Gastrocnemius medialis (tissue), 4 donors: ENCODE data around the gene AMZ1. TPM values are rescaled to one million over a fixed set of nuclear protein-coding genes. Genes with fewer than 3 reads are reported as not detected.
A peak's percentile ranks its signal among the peaks of the same experiment; 100 is the strongest.
"Not testable (repeated sequence)": the region's sequence is repeated elsewhere in the genome, so short reads cannot be mapped to it uniquely, and the experiment has no call there.

ENCODE experiments used
- ATAC-seq, 2 donors: fragments of 150-250 bp; one replicate each; pipeline ENCODE4 v1.9.1; 2016
- DNase-seq, 2 donors: peaks; one replicate each; pipeline ENCODE4 v3.0.0-alpha.2; 2019
- H3K27ac ChIP-seq, 4 donors: fragments of 200-600 bp; sonication (generic); 1 replicate in 1 of 4; 2 replicates in 3 of 4; pipeline ENCODE4 v1.5.1; 2016 to 2018; ENCODE audit warnings: mild to moderate bottlenecking in 2 of 4, moderate library complexity in 1 of 4
- H3K27me3 ChIP-seq, 3 donors: fragments of 200-600 bp; sonication (generic) in 2 of 3; 1 replicate in 1 of 3; 2 replicates in 2 of 3; pipeline versions ENCODE4 v1.5.1 to v1.6.0; 2016 to 2019; ENCODE audit warnings: mild to moderate bottlenecking in 1 of 3, moderate library complexity in 1 of 3
- H3K36me3 ChIP-seq, 2 donors: fragments of 200-600 bp; sonication (generic) in 1 of 2; one replicate each; pipeline ENCODE4 v1.5.1; 2017 to 2018
- H3K4me1 ChIP-seq, 2 donors: fragments of 200-600 bp; sonication (generic) in 1 of 2; one replicate each; pipeline ENCODE4 v1.5.1; 2016 to 2017; ENCODE audit warnings: mild to moderate bottlenecking in 2 of 2
- H3K4me3 ChIP-seq, 4 donors: fragments of 200-600 bp; sonication (generic) in 3 of 4; 1 replicate in 1 of 4; 2 replicates in 3 of 4; pipeline ENCODE4 v1.5.1; 2016 to 2019; ENCODE audit warnings: mild to moderate bottlenecking in 2 of 4
- H3K9me3 ChIP-seq, 3 donors: fragments of 200-600 bp; sonication (generic) in 2 of 3; 1 replicate in 1 of 3; 2 replicates in 2 of 3; pipeline ENCODE4 v1.5.1; 2016 to 2019
- CTCF ChIP-seq, 5 experiments: fragments of 450-650 bp in 3 of 5; fragments of 200-600 bp in 2 of 5; sonication (generic) in 2 of 5; IDR thresholded peaks in 4 of 5; conservative IDR thresholded peaks in 1 of 5; 1 replicate in 4 of 5; 2 replicates in 1 of 5; pipeline ENCODE4 v1.5.1; 2016 to 2019; ENCODE audit warnings: antibody characterized with exemption in 5 of 5, mild to moderate bottlenecking in 3 of 5, moderate library complexity in 3 of 5
- POLR2A ChIP-seq, 2 donors: fragments of 450-650 bp; IDR thresholded peaks; one replicate each; pipeline ENCODE4 v1.6.1; 2017; ENCODE audit warnings: antibody characterized with exemption in 2 of 2, mild to moderate bottlenecking in 2 of 2, moderate library complexity in 2 of 2
- in situ Hi-C, 4 donors: fragments of 200-750 bp; cut with MboI; loops; one replicate each; pipeline versions ENCODE4 v1.15.0 to v1.8.0; 2017; ENCODE audit warnings: low sequenced_read_pairs in 4 of 4
- intact Hi-C: fragments of 100-400 bp; cut with DNase I; formaldehyde crosslinking; loops from one replicate; pipeline ENCODE4 v1.15.1; 2023; ENCODE audit warnings: low total_unique reads
- total RNA-seq, 4 donors: library from RNA; depleted of rRNA; stranded (reverse); fragments of >200 nt; gene quantifications; one replicate each; pipeline versions ENCODE4 v1.1.0 to v1.2.3, GENCODE V29; 2016

The AMZ1 gene
- total RNA-seq, 4 donors from 2014 or later, result not detected

- ATAC-seq (no peak), DNase-seq (no peak)
- intact Hi-C loops (no loop called here), in situ Hi-C loops (loop anchor here (10.0 to 25.0 kb wide), 3 partner anchors 124 to 234 kb away; no protein-coding TSS in a partner anchor)
- TF ChIP-seq CTCF (IDR thresholded peaks at IDR 0.05 in 4 of 5, conservative IDR thresholded peaks at IDR 0.05 in 1 of 5), result no peak
- TF ChIP-seq POLR2A (IDR thresholded peaks at IDR 0.05), result no peak
- Histone ChIP-seq H3K4me1 (peaks cover 5 to 6% of the 10 kb centered on the region in 2 donors), H3K4me3 (peak overlapping the region in 1 of 4 donors; percentile 21), H3K27me3 (peaks cover 38 to 48% (median 45%) of the 10 kb centered on the region in 3 donors), H3K9me3 (no peaks in the 10 kb centered on the region), H3K27ac (no peak overlapping the region), H3K36me3 (no peaks in the 10 kb centered on the region)
Measured at GRCh38 chr7:2688409-2689342, 674 bp downstream of the AMZ1 start.

- Histone ChIP-seq H3K9me3 (no peaks in the 10 kb centered on the region), H3K36me3 (no peaks in the 10 kb centered on the region), H3K4me3 (no peak overlapping the region), H3K27ac (no peak overlapping the region), H3K27me3 (peaks cover 35 to 43% (median 43%) of the 10 kb centered on the region in 3 donors), H3K4me1 (peaks cover 5 to 6% of the 10 kb centered on the region in 2 donors)
- TF ChIP-seq POLR2A (IDR thresholded peaks at IDR 0.05) (no peak), CTCF (IDR thresholded peaks at IDR 0.05 in 4 of 5, conservative IDR thresholded peaks at IDR 0.05 in 1 of 5) (no peak)
- ATAC-seq (no peak), DNase-seq (no peak)
- in situ Hi-C loops, result loop anchor here (10.0 to 25.0 kb wide), 3 partner anchors 125 to 235 kb away; no protein-coding TSS in a partner anchor
- intact Hi-C loops, result no loop called here
Measured at GRCh38 chr7:2689343-2689847, 1.4 kb downstream of the AMZ1 start.

GRCh38 chr7:2689951-2690705 is 2.1 kb downstream of the AMZ1 start:
- TF ChIP-seq CTCF (IDR thresholded peaks at IDR 0.05 in 4 of 5, conservative IDR thresholded peaks at IDR 0.05 in 1 of 5), result no peak
- TF ChIP-seq POLR2A (IDR thresholded peaks at IDR 0.05), result no peak
- Histone ChIP-seq H3K27ac (no peak overlapping the region), H3K27me3 (peaks cover 34 to 42% (median 41%) of the 10 kb centered on the region in 3 donors), H3K9me3 (no peaks in the 10 kb centered on the region), H3K4me1 (peaks cover 5 to 6% of the 10 kb centered on the region in 2 donors), H3K36me3 (no peaks in the 10 kb centered on the region), H3K4me3 (no peak overlapping the region)
- ATAC-seq (no peak), DNase-seq (no peak)
- intact Hi-C loops (no loop called here), in situ Hi-C loops (loop anchor here (10.0 to 25.0 kb wide), 3 partner anchors 125 to 235 kb away; no protein-coding TSS in a partner anchor)

GRCh38 chr7:2691011-2691707 is 3.2 kb downstream of the AMZ1 start:
- DNase-seq (no peak), ATAC-seq (no peak)
- H3K27ac ChIP-seq, result no peak overlapping the region
- H3K4me1 ChIP-seq, result peaks cover 5 to 6% of the 10 kb centered on the region in 2 donors
- in situ Hi-C loops, result loop anchor here in 2 of 4 donors (25.0 kb wide), 1 partner anchor 229 kb away; no protein-coding TSS in a partner anchor
- peaks cover 28 to 36% (median 32%) of the 10 kb centered on the region in 3 donors for H3K27me3 ChIP-seq
- H3K4me3 ChIP-seq, result no peak overlapping the region
- TF ChIP-seq CTCF (IDR thresholded peaks at IDR 0.05 in 4 of 5, conservative IDR thresholded peaks at IDR 0.05 in 1 of 5) (no peak), POLR2A (IDR thresholded peaks at IDR 0.05) (no peak)
- no peaks in the 10 kb centered on the region for H3K36me3 ChIP-seq
- intact Hi-C loops, result no loop called here
- no peaks in the 10 kb centered on the region for H3K9me3 ChIP-seq

GRCh38 chr7:2691932-2692439 is 4.0 kb downstream of the AMZ1 start:
- H3K36me3 ChIP-seq, H3K27ac ChIP-seq, intact Hi-C loops, H3K4me1 ChIP-seq, ATAC-seq, DNase-seq, H3K4me3 ChIP-seq, H3K9me3 ChIP-seq: not testable (repeated sequence)
- in situ Hi-C loops, result loop anchor here in 2 of 4 donors (25.0 kb wide), 1 partner anchor 230 kb away; no protein-coding TSS in a partner anchor
- peaks cover 21 to 28% (median 23%) of the 10 kb centered on the region in 3 donors for H3K27me3 ChIP-seq
